NCI-H345 (cell line): Measurements from ENCODE around the gene PPP2R5C.
"Not testable (repeated sequence)": the region's sequence is repeated elsewhere in the genome, so short reads cannot be mapped to it uniquely, and the experiment has no call there.

Source experiments
- DNase-seq: peaks from one replicate; lab custom pipeline; 2025; lab: John Stamatoyannopoulos, UW

Gene PPP2R5C

DNA sequence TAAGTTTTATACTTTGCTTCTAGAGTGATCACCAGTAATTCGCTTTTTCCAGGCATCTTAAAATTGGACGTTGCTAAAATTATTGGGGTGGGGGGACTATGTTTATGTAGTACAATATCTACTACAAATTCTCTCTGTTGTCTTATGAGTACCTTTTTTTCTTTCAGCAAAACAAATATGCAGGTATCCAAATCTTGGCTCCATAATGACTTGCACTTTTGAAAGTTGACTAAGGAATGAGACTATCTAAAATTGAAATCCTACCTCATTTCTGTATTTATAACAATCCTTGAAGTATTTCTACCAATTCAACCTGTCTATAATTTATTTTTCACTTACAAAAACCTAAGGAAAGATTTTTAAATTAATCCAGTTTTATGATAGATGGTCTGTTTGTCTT, 205.2 kb downstream of the PPP2R5C start:
- no peak for DNase-seq

DNA sequence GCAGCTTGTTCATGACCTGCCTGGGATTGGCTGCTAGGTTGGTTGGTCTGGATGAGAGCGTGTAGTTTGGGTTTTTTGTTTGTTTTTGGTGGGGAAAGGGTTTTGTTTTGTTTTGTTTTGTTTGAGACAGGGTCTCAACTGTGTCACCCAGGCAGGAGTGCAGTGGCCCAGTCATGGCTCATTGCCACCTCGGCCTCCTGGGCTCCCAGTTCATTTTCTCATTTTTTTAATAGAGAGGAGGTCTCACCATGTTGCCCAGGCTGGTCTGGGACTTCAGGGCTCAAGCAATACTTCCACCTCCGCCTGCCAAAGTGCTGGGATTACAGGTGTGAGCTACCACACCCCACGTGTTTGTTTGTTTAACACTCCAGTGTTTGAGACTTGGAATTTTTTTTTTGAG, 206.7 kb downstream of the PPP2R5C start:
- DNase-seq = no peak

DNA sequence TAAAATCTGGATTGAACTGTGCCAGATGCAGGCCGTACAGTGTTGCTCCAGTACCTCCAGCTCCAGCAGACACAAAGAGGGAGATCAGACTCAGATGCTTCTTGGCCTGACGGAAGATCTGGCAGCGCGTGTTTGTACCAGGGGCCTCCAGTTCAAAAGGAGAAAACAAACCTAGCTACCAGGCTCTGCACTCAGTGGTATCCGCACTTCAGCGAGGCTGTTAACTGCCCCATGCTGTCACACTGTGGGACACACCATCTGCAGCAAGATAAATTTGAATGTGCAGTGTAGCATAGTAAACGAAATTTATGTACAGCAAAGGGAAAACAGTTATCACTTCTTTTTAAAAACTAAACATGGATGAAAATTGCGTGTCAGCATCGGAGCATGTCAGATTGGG, 208.0 kb downstream of the PPP2R5C start:
- no peak for DNase-seq

DNA sequence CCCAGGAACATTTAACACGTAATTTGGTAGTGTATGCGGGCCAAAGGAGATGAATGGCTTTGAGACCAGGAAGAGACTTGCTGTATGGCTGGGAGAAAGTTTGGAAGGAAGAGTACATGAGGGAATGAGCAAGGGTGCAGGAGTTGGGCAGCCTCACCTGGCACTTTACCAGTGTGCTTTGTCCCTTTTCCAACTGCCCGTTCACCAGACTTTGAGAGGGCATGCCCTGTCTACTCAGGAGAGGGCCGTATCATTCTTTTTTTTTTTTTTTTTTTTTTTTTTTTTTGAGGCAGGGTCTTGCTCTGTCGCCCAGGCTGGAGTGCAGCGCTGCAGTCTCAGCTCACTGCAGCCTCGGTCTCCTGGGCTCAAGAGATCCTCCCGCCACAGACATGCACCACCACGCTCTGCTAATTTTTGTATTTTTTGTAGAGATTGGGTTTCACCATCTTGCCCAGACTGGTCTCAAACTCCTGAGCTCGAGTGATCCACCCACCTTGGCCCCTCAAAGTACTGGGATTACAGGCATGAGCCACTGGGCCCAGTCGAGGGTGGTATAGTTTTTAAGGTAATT, 209.4 kb downstream of the PPP2R5C start:
- no peak for DNase-seq

DNA sequence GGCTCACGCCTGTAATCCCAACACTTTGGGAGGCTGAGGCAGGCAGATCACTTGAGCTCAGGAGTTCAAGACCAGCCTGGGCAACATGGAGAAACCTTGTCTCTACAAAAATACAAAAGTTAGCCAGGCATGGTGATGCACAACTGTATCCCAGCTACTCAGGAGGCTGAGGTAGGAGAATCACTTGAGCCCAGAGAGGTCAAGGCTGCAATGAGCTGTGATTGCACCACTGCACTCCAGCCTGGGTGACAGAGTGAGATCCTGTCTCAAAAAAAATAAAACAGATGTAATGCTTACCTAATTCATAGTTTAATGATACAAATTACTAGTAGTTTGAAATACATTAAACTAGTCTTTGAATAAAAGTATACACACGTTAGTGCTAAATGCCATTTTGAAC, 209.9 kb downstream of the PPP2R5C start:
- DNase-seq = not testable (repeated sequence)

DNA sequence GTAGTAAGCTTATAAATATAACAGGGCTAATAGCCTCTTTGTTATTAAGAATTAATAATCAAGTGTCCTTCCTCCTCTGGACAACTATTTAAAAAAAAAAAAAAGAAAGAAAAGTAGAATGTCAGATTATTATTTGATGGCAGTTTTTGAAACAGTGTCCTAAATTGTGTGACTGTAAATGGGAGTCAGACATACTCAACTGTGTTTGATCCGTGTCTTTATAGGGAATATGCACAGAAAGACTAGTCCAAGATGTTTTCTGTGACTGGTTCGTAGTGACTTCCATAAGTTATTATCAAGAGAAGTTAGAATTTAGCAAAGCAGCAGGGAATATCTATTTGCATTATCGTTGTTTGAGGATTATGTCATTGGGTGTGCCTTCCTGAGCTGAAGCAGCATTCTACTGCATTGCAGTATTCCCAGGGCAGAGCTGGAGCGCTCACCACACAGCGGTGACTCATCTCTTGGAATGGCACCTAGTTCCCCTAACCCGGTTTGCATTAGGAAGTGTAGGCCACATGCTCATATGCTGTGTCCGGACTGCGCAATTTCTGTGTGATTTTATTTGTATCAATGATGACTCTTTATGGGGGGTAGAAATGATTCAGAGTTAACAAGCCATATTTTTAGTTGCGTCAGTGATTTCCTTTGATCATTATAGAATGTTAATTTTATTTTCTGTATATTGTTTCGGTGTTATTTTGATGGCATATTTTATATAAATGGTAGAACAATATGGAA, 210.8 kb downstream of the PPP2R5C start:
- no peak for DNase-seq

DNA sequence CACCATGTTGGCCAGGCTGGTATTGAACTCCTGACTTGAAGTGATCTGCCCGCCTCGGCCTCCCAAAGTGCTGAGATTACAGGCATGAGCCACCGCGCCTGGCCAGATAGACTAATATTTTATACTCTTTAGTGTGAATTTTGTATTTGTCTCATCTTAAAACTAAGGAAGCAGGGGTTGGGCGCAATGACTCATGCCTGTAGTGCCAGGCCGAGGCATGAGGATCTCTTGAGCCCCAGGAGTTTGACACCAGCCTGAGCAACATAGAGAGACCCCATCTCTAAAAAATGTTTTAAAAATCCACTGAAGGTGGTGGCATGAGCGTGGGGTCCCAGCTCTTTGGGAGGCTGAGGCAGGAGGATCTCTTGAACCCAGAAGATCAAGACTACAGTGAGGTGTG, 211.8 kb downstream of the PPP2R5C start:
- no peak for DNase-seq

DNA sequence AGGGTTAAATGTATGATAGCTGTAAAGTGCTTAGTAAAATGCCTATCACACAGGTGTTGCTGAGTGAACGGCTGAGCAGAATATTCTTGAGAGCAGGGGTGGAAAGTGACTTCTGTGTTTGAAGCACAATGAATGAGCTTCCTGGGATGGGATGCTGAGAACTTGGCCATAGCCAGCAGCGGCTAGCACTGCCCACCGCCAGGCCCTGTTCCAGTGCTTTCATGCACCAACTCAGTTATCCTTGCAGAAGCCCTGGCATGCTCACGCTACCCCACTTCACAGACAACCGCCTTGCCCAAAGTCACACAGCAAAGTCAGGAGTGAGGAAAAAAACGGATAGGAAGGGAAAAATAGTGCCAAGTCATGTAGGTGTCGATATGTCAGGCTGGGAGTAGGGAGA, 213.7 kb downstream of the PPP2R5C start:
- no peak for DNase-seq
